Psoas muscle (tissue), 8 donors: ENCODE results near the gene THAP6. TPM values are rescaled to one million over a fixed set of nuclear protein-coding genes. Genes with fewer than 3 reads are reported as not detected.

ENCODE experiments used
- ATAC-seq, 4 donors: fragments of 200-7000 bp; cut with Tn5 transposase; one replicate each; pipeline ENCODE4 v1.9.1; 2020; ENCODE audit warnings: moderate library complexity in 3 of 4, mild to moderate bottlenecking in 2 of 4
- DNase-seq, 2 donors: peaks; one replicate each; pipeline ENCODE4 v3.0.0-alpha.2; 2020
- H3K27ac ChIP-seq: fragments of 200-600 bp; one replicate; pipeline ENCODE4 v1.8.0; 2022
- H3K27me3 ChIP-seq, 3 donors: fragments of 200-600 bp in 1 of 3; one replicate each; pipeline versions ENCODE4 v1.6.1 to v1.8.0; 2013 to 2022; ENCODE audit warnings: low read length in 2 of 3, mild to moderate bottlenecking in 2 of 3, moderate library complexity in 1 of 3; ENCODE audit not compliant: insufficient read depth in 3 of 3
- H3K36me3 ChIP-seq, 2 donors: fragments of 200-600 bp in 1 of 2; one replicate each; pipeline versions ENCODE4 v1.6.1 to v1.8.0; 2013 to 2022; ENCODE audit warnings: low read depth in 1 of 2, mild to moderate bottlenecking in 1 of 2, moderate library complexity in 1 of 2; ENCODE audit not compliant: insufficient read depth in 1 of 2
- H3K4me1 ChIP-seq: fragments of 200-600 bp; one replicate; pipeline ENCODE4 v1.8.0; 2022
- H3K4me3 ChIP-seq: fragments of 200-600 bp; one replicate; pipeline ENCODE4 v1.8.0; 2022; ENCODE audit warnings: mild to moderate bottlenecking
- H3K9me3 ChIP-seq: fragments of 200-600 bp; one replicate; pipeline ENCODE4 v1.8.0; 2022
- CTCF ChIP-seq: fragments of 200-600 bp; IDR thresholded peaks from one replicate; pipeline ENCODE4 v1.8.0; 2022; ENCODE audit warnings: antibody characterized with exemption
- WGBS, 3 donors: extraction: QIAGEN DNeasy Blood & Tissue Kit; methylation state at CpG; one replicate each; pipeline versions ENCODE4 v1.1.6 to v1.1.7; 2013; 5-methylcytosine and 5-hydroxymethylcytosine counted together
- intact Hi-C, 2 donors: fragments of 100-400 bp; cut with DNase I; formaldehyde crosslinking; loops; one replicate each; pipeline versions ENCODE4 v1.11.0 to v1.14.2; 2022
- polyA plus RNA-seq, 3 donors: library from polyadenylated mRNA; stranded (reverse); fragments of 200-250 nt; gene quantifications; one replicate each; pipeline ENCODE4 v1.2.3, GENCODE V29; 2013
- total RNA-seq, 4 donors: library from RNA; stranded (reverse); fragmentation: NEBNext Ultra II Directional in 2 of 4; extraction: Animal tissue kit (Norgen Biotek cat#: 25700) in 2 of 4; gene quantifications; one replicate each; pipeline versions ENCODE4 v1.2.1 to v1.2.4, GENCODE V29; 2021 to 2023
- donor health status: healthy with polysubstance abuse.
- donor health status: DM: no; HTN: no; CAD: no; lungs with moderate emphysema.
- donor health status: Bipolar disorder and iron deficiency.
- donor health status: healthy.
- donor health status: DM: yes; HTN: yes; CAD: no.
- donor health status: DM: no; HTN: no; CAD: no.
- donor health status: DM: no; HTN: no; CAD: no.
- donor health status: DM: yes; HTN: yes; CAD: no.

Gene THAP6
- total and polyA plus RNA-seq, 7 donors, result 3.8 to 17.8 (median 13.1) TPM

GRCh38 chr4:75565481-75565880, 51.2 kb downstream of the THAP6 start:
- no peaks in the 10 kb centered on the region for H3K36me3 ChIP-seq
- H3K27me3 ChIP-seq, result no peaks in the 10 kb centered on the region
- no peaks in the 10 kb centered on the region for H3K4me1 ChIP-seq
- ATAC-seq (no peak), DNase-seq (no peak)
- TF ChIP-seq CTCF, result no peak
- no peaks in the 10 kb centered on the region for H3K9me3 ChIP-seq
- no peak overlapping the region for H3K27ac ChIP-seq
- H3K4me3 ChIP-seq, result no peak overlapping the region
- intact Hi-C loops, result no loop called here

- intact Hi-C loops, result no loop called here
- DNase-seq, result no peak
- no peaks in the 10 kb centered on the region for H3K9me3 ChIP-seq
- H3K27ac ChIP-seq, result no peak overlapping the region
- no peak for TF ChIP-seq CTCF
- no peak for ATAC-seq
- WGBS, 3 donors, result 74 to 90% (median 88%) methylated on average over 1 of the region's 1 CpG
- no peak overlapping the region for H3K4me3 ChIP-seq
- no peaks in the 10 kb centered on the region for H3K4me1 ChIP-seq
- no peaks in the 10 kb centered on the region for H3K27me3 ChIP-seq
- no peaks in the 10 kb centered on the region for H3K36me3 ChIP-seq
These were observed 52.6 kb downstream of the THAP6 start for GRCh38 chr4:75566911-75567310.

- Histone ChIP-seq H3K4me1 (no peaks in the 10 kb centered on the region), H3K9me3 (no peaks in the 10 kb centered on the region), H3K4me3 (no peak overlapping the region), H3K36me3 (no peaks in the 10 kb centered on the region), H3K27ac (no peak overlapping the region), H3K27me3 (no peaks in the 10 kb centered on the region)
- DNase-seq (no peak), ATAC-seq (no peak)
- intact Hi-C loops, result no loop called here
- no peak for TF ChIP-seq CTCF
- 88 to 100% (median 90%) methylated on average over 2 of the region's 2 CpGs for WGBS, 3 donors
These were observed 53.5 kb downstream of the THAP6 start for GRCh38 chr4:75567725-75568124.

Other genes starting within 250 kb of the THAP6 start
- gene RCHY1, start 70 bp upstream of the THAP6 start, total RNA-seq, result 10 to 100 TPM; 27.8 to 43.9 (median 29.0) TPM
- 10 to 100 TPM; 15.6 to 50.7 (median 21.1) TPM for gene RCHY1, start 70 bp upstream of the THAP6 start, polyA plus RNA-seq
- under 1 TPM in 1 of 4 donors, not detected in 3; 0.15 TPM for gene ODAPH, start 41.6 kb downstream of the THAP6 start, total RNA-seq
- under 1 TPM; 0.04 to 0.14 (median 0.05) TPM for gene ODAPH, start 41.6 kb downstream of the THAP6 start, polyA plus RNA-seq
- gene CDKL2, start 116.1 kb downstream of the THAP6 start, total RNA-seq, result under 1 TPM in 1 of 4 donors, not detected in 3; 0.30 TPM
- under 1 TPM in 1 of 3 donors, not detected in 2; 0.40 TPM for gene CDKL2, start 116.1 kb downstream of the THAP6 start, polyA plus RNA-seq
- 100 to 1,000 TPM; 126 to 219 (median 156) TPM for gene G3BP2, start 158.9 kb downstream of the THAP6 start, total RNA-seq
- 100 to 1,000 TPM in 1 of 3 donors, 10 to 100 TPM in 2; 34.8 to 145 (median 39.5) TPM for gene G3BP2, start 158.9 kb downstream of the THAP6 start, polyA plus RNA-seq
- gene USO1, start 210.1 kb downstream of the THAP6 start, total RNA-seq, result 100 to 1,000 TPM; 175 to 210 (median 180) TPM
- 100 to 1,000 TPM in 2 of 3 donors, 10 to 100 TPM in 1; 49.5 to 224 (median 136) TPM for gene USO1, start 210.1 kb downstream of the THAP6 start, polyA plus RNA-seq